ENCODE measurements around the gene ACY1. TPM values are rescaled to one million over a fixed set of nuclear protein-coding genes. Genes with fewer than 3 reads are reported as not detected.

The ACY1 gene
- total and polyA plus RNA-seq, 2 donors (not counting 3 experiments of a cell fraction or from before 2014, with no cell fraction given) = 13.4 to 32.9 TPM

GRCh38 chr3:51961011-51961410 is 22.3 kb upstream of the ACY1 start:
- Histone ChIP-seq H3K9ac (replicated peaks; ENCODE audit: extremely low read depth, insufficient read depth, low read length) (no peak overlapping the region), H3K27me3 (ENCODE audit: control insufficient read depth in 2 of 2, insufficient read depth in 2 of 2, low read length in 2 of 2) (no peaks in the 10 kb centered on the region), H3K4me2 (ENCODE audit: insufficient read depth, low read length) (no peak overlapping the region), H2AFZ (ENCODE audit: low read depth, low read length) (no peak overlapping the region), H3K9me3 (replicated peaks; ENCODE audit: control insufficient read depth, insufficient read depth, low read length) (no peaks in the 10 kb centered on the region), H3K4me3 (replicated peaks in 1 of 3; ENCODE audit: insufficient read depth in 1 of 3, low read depth in 1 of 3, low read length in 3 of 3) (no peak overlapping the region), H3K9me1 (replicated peaks; ENCODE audit: control insufficient read depth, extremely low read depth, insufficient read depth, low read length) (no peaks in the 10 kb centered on the region), H3K27ac (ENCODE audit: insufficient read depth, low read depth, low read length) (no peak overlapping the region), H4K20me1 (replicated peaks; ENCODE audit: control insufficient read depth, extremely low read depth, insufficient read depth, low read length) (no peaks in the 10 kb centered on the region), H3K36me3 (ENCODE audit: control insufficient read depth in 2 of 2, extremely low read depth in 1 of 2, insufficient read depth in 2 of 2, low read length in 2 of 2) (peaks cover 0 to 2% of the 10 kb centered on the region in 2 experiments), H3K4me1 (ENCODE audit: control insufficient read depth, extremely low read depth, insufficient read depth, low read length) (no peaks in the 10 kb centered on the region), H3K79me2 (ENCODE audit: control insufficient read depth, insufficient read depth, low read length) (no peaks in the 10 kb centered on the region)
- DNase-seq (ENCODE audit: low read depth, low spot score) (no peak), FAIRE-seq (no peak)
- BruUV-seq (replicated peaks) = no TSS peak
- POLR2A ChIA-PET = no interaction called here
- intact Hi-C loops (cut with micrococcal nuclease) (no loop called here), dilution Hi-C loops (cut with MboI; ENCODE audit: extremely low pct_ligation_motif_present, low sequenced_read_pairs) (no loop called here)
- CTCF ChIA-PET = interaction anchor here (0.9 to 4.1 kb wide), 2 partner anchors 12 to 14 kb away, joined by 3 to 20 read pairs; partner anchors contain the start of genes ABHD14A and ABHD14B
- TF ChIP-seq JUN (IDR thresholded peaks at IDR 0.05; ENCODE audit: borderline replicate concordance, insufficient read depth, insufficient read length, low read depth) (no peak), POLR2AphosphoS5 (IDR thresholded peaks at IDR 0.05; ENCODE audit: insufficient read depth, low read depth, low read length) (no peak), GATA2 (IDR thresholded peaks at IDR 0.05; ENCODE audit: insufficient read depth, insufficient read length, low read depth, low read length) (no peak), MYC (IDR thresholded peaks at IDR 0.05; ENCODE audit: low read depth, low read length) (no peak)
- TF ChIP-seq, protein P1, sequence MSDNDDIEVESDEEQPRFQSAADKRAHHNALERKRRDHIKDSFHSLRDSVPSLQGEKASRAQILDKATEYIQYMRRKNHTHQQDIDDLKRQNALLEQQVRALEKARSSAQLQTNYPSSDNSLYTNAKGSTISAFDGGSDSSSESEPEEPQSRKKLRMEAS (IDR thresholded peaks at IDR 0.05; ENCODE audit: insufficient read depth, insufficient read length) = no peak

Data from endothelial cell of umbilical vein (primary cell).